Natural killer cell treated with Interleukin-12 subunit alpha and Interleukin-12 subunit beta and Interleukin-15 and Interleukin-18, amount 100 ng/mL, for 72 hours (primary cell): ENCODE measurements around the gene UPF1. TPM values are rescaled to one million over a fixed set of nuclear protein-coding genes. Genes with fewer than 3 reads are reported as not detected.

Experiments
- total RNA-seq, 2 donors: library from RNA; stranded (reverse); gene quantifications; one replicate each; pipeline ENCODE4 v1.2.3, GENCODE V29; 2022

The UPF1 gene
- total RNA-seq, 2 donors from 2014 or later, result 104 to 150 TPM

Other genes starting within 250 kb of the UPF1 start
- gene REX1BD, start 243.2 kb upstream of the UPF1 start, total RNA-seq, result 100 to 1,000 TPM in 1 of 2 donors, 10 to 100 TPM in 1; 81.5 to 104 TPM
- not detected for gene CRLF1, start 225.2 kb upstream of the UPF1 start, total RNA-seq
- not detected for gene TMEM59L, start 219.1 kb upstream of the UPF1 start, total RNA-seq
- gene KLHL26, start 194.9 kb upstream of the UPF1 start, total RNA-seq, result 10 to 100 TPM; 11.6 to 18.3 TPM
- 1 to 10 TPM; 7.6 to 9.3 TPM for gene CRTC1, start 148.3 kb upstream of the UPF1 start, total RNA-seq
- not detected for gene COMP, start 40.7 kb upstream of the UPF1 start, total RNA-seq
- gene CERS1, start 64.2 kb downstream of the UPF1 start, total RNA-seq, result not detected
- 100 to 1,000 TPM; 204 to 275 TPM for gene COPE, start 87.4 kb downstream of the UPF1 start, total RNA-seq
- 100 to 1,000 TPM in 1 of 2 donors, 10 to 100 TPM in 1; 72.7 to 119 TPM for gene DDX49, start 87.8 kb downstream of the UPF1 start, total RNA-seq
- gene HOMER3, start 109.3 kb downstream of the UPF1 start, total RNA-seq, result under 1 TPM in 1 of 2 donors, not detected in 1; 0.86 TPM
- 100 to 1,000 TPM; 102 to 196 TPM for gene SUGP2, start 201.6 kb downstream of the UPF1 start, total RNA-seq
- 10 to 100 TPM; 22.3 to 43.9 TPM for gene ARMC6, start 201.6 kb downstream of the UPF1 start, total RNA-seq
- 10 to 100 TPM; 18.3 to 22.8 TPM for gene SLC25A42, start 232.0 kb downstream of the UPF1 start, total RNA-seq